ENCODE measurements around the gene KLHL17.
A peak's percentile ranks its signal among the peaks of the same experiment; 100 is the strongest.
"Not testable (repeated sequence)": the region's sequence is repeated elsewhere in the genome, so short reads cannot be mapped to it uniquely, and the experiment has no call there.

KLHL17 gene

DNA sequence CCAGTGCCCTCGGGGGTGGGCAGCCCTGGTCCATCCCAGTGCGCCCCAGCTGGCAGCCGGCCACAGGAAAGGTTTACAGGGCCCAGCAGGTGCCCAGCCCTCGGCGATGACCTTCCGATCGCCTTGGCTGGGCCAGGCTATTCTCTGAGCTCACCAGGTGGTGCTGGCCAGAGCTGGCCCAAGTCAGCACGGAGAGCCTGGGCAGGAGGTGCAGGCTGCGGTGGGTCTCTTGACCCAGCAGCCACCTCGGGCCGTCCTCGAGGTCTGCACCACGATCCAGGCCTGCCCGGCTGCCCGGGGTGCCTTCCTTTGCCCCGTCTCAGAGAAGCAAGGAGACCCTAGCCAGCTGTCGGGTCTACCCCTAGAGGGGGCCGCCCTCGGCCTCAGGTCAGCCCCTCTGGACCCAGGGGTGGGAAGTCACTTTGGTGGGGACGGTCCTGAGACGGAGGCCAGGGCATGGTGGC, 21.1 kb downstream of the KLHL17 start:
- no peaks in the 10 kb centered on the region for H3K36me3 ChIP-seq
- TF ChIP-seq, protein P1, sequence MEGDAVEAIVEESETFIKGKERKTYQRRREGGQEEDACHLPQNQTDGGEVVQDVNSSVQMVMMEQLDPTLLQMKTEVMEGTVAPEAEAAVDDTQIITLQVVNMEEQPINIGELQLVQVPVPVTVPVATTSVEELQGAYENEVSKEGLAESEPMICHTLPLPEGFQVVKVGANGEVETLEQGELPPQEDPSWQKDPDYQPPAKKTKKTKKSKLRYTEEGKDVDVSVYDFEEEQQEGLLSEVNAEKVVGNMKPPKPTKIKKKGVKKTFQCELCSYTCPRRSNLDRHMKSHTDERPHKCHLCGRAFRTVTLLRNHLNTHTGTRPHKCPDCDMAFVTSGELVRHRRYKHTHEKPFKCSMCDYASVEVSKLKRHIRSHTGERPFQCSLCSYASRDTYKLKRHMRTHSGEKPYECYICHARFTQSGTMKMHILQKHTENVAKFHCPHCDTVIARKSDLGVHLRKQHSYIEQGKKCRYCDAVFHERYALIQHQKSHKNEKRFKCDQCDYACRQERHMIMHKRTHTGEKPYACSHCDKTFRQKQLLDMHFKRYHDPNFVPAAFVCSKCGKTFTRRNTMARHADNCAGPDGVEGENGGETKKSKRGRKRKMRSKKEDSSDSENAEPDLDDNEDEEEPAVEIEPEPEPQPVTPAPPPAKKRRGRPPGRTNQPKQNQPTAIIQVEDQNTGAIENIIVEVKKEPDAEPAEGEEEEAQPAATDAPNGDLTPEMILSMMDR (IDR thresholded peaks at IDR 0.05; ENCODE audit: low read depth, low read length): no peak
- no peak for DNase-seq
- peaks cover 60% of the 10 kb centered on the region for H3K27me3 ChIP-seq
- H3K9me3 ChIP-seq: no peaks in the 10 kb centered on the region
- no peaks in the 10 kb centered on the region for H3K4me1 ChIP-seq
- H3K4me3 ChIP-seq (ENCODE audit: low read depth, low read length): no peak overlapping the region

DNA sequence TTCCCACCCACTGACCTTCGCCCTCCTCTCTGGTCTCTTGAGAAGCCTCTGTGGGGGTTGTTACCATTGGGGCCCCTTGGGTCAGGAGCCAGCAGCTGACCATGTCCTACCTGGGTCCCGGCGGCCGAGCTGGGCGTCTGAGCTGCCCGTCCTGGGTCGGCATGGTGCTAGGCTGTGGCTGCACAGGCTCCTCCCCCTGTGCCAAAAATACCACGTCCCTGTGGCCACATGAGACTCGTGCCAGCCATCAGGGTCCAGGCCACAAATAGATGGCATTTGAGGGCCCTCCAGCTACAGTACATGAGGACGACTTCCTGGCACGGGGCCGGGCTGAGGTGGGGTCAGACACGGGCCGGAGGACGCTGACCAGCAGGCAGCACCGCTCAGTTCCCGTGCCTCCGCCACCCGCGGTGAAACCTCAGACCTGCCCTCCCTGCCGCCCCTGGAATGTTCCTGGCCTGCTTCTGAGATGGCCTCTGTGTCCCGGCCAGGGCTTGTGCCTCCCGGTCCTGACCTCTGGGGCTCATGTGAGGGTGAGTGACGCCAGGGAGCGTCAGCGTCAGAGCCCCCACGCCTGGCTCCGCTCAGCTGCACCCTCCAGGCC, 21.7 kb downstream of the KLHL17 start, which contains the start of gene PERM1:
TSS of gene PERM1 (minus strand) at position 139 of the 604 bp plus-strand sequence. CDS start 1,064 bp downstream, outside the sequence.
- H3K36me3 ChIP-seq: no peaks in the 10 kb centered on the region
- TF ChIP-seq, protein P1 (IDR thresholded peaks at IDR 0.05; ENCODE audit: low read depth, low read length): no peak
- no peaks in the 10 kb centered on the region for H3K9me3 ChIP-seq
- H3K27me3 ChIP-seq: peaks cover 63% of the 10 kb centered on the region
- no peak within 1 kb of the TSS for H3K4me3 ChIP-seq (ENCODE audit: low read depth, low read length)
- DNase-seq: no peak
- no peaks in the 10 kb centered on the region for H3K4me1 ChIP-seq

DNA sequence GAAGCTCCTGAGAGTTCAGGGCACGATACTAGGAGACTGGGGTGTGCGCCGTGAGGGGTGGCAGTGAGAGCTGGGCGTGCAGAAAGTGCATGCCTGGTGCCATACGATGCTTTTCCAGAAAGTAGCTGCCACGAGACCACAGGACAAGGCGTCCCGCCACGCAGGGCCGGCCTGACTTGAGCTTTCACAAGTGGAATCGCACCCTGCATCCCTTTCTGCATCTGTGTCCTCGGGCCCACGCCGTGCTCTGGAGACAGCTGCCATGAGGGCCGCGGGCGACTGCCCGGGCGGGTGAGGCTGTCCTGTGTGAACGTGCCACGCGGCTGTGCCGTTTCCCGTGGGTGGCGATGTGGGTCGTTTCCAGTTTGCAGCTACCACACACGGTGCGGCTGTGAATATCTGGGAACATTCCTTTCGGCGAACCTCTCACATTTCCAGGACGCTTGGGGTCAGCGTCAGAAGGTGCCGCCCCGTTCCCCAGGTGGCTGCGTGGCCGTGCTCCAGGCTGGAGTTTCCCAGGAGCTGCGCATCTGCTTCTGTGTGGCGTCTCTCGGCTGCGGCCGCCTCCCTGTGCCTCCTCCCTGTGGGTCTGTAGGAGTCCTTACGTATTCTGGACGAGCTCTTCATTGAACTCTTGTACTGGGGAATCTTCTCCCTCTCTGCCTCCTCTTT, 22.5 kb downstream of the KLHL17 start:
- no peak overlapping the region for H3K4me3 ChIP-seq (ENCODE audit: low read depth, low read length)
- H3K27me3 ChIP-seq: peaks cover 70% of the 10 kb centered on the region
- DNase-seq: peak; percentile 11
- H3K4me1 ChIP-seq: no peaks in the 10 kb centered on the region
- H3K9me3 ChIP-seq: no peaks in the 10 kb centered on the region
- TF ChIP-seq, protein P1 (IDR thresholded peaks at IDR 0.05; ENCODE audit: low read depth, low read length): no peak
- no peaks in the 10 kb centered on the region for H3K36me3 ChIP-seq

DNA sequence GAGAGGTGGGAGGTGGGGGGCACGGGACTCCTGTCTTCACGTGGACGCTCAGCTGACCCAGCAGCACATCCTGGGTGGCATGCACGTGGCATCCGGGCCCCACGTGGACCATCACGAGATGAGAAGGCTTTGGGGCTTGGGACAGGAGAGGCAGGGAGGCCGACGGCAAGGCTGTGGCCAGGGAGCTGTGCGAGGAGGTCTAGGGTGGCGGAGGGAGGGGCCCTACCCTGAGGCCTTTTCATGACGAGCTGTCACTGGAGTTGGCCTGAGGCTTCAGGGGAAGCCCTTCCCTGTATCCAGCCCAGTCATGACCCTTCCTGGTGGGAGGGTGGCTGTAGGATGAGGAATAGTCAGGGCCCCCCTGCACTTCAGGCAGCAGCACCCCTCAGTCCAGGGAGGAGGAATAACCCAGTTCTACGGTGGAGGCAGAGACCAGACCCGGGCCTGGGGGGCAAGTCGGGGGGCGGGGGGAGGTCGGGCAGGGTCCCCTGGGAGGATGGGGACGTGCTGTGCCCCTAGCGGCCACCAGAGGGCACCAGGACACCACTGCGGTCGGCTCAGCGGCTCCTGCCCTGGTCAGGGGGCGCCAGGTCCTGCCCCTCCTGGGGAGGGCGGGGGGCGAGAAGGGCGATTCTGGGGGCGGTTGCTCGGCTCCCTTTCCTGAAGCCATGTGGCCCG, 23.6 kb downstream of the KLHL17 start:
- no peaks in the 10 kb centered on the region for H3K36me3 ChIP-seq
- H3K4me3 ChIP-seq (ENCODE audit: low read depth, low read length): no peak overlapping the region
- H3K27me3 ChIP-seq: peaks cover 76% of the 10 kb centered on the region
- no peaks in the 10 kb centered on the region for H3K4me1 ChIP-seq
- no peaks in the 10 kb centered on the region for H3K9me3 ChIP-seq
- TF ChIP-seq, protein P1 (IDR thresholded peaks at IDR 0.05; ENCODE audit: low read depth, low read length): peak; percentile 71
- peak; percentile 61 for DNase-seq

DNA sequence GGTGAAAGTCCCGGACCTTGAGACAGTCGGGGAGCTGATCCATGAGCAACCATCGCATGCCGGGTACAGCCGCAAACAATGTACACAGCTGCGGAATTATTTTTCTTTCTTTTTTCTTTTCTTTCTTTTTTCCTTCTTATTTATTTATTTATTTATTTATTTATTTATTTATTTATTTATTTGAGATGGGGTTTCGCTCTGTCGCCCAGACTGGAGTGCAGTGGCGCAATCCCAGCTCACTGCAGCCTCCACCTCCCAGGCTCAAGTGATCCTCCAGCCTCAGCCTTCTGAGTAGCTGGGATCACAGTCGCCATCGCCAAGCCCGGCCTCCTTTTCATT, 24.1 kb downstream of the KLHL17 start:
- no peaks in the 10 kb centered on the region for H3K36me3 ChIP-seq
- TF ChIP-seq, protein P1 (IDR thresholded peaks at IDR 0.05; ENCODE audit: low read depth, low read length): no peak
- H3K9me3 ChIP-seq: no peaks in the 10 kb centered on the region
- DNase-seq: no peak
- H3K27me3 ChIP-seq: peaks cover 79% of the 10 kb centered on the region
- no peaks in the 10 kb centered on the region for H3K4me1 ChIP-seq
- no peak overlapping the region for H3K4me3 ChIP-seq (ENCODE audit: low read depth, low read length)

DNA sequence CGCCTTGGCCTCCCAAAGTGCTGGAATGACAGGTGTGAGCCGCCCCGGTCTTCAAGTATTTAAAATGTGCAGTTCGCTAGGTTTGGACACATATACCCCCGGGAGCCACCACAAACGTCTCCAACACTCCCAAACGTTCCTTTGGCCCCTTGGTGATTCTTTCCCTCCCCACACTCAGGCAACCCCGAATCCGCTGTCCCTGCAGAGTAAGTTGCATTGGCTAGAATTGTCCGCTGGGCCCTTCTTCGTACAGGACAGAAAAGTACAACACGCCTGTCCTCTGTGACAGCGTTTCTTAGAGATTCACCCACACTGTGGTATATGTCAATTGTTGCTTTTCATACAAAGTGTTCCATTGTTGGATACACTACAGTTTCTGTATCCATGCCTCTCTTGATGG, 24.7 kb downstream of the KLHL17 start:
- TF ChIP-seq, protein P1 (IDR thresholded peaks at IDR 0.05; ENCODE audit: low read depth, low read length): no peak
- no peaks in the 10 kb centered on the region for H3K9me3 ChIP-seq
- no peaks in the 10 kb centered on the region for H3K4me1 ChIP-seq
- no peak overlapping the region for H3K4me3 ChIP-seq (ENCODE audit: low read depth, low read length)
- no peak for DNase-seq
- H3K36me3 ChIP-seq: no peaks in the 10 kb centered on the region
- peaks cover 85% of the 10 kb centered on the region for H3K27me3 ChIP-seq

DNA sequence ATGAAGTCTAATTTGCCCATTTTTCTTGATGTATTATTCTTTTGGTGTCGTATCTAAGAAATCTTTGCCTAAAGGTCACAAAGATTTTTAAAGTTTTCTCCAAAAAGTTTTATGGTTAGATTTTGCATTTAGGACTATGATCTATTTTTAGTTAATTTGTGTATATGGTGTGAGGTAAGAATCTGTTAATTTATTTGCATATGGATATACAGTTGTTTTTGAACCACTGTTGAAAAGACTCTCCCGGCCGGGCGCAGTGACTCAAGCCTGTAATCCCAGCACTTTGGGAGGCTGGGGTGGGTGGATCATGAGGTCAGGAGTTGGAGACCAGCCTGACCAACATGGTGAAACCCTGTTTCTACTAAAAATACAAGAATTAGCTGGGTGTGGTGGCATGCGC, 27.7 kb downstream of the KLHL17 start:
- not testable (repeated sequence) for DNase-seq; H3K4me3 ChIP-seq (ENCODE audit: low read depth, low read length); H3K9me3 ChIP-seq; H3K36me3 ChIP-seq; H3K4me1 ChIP-seq
- peaks cover 67% of the 10 kb centered on the region for H3K27me3 ChIP-seq

DNA sequence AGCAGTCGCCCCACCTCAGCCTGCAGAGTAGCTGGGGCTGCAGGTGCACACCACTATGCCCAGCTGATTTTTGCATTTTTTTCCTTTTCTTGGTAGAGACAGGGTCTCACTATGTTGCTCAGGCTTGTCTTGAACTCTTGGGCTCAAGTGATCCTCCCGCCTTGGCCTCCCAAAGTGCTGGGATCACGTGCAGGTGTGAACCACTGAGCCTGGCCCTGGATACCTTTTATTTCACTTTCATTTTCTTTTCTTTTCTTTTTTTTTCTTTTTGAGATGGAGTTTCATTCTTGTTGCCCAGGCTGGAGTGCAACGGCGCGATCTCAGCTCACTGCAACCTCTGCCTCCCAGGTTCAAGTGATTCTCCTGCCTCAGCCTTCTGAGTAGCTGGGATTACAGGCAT, 30.9 kb downstream of the KLHL17 start:
- H3K4me1 ChIP-seq; H3K9me3 ChIP-seq; H3K36me3 ChIP-seq; H3K4me3 ChIP-seq (ENCODE audit: low read depth, low read length); DNase-seq: not testable (repeated sequence)
- H3K27me3 ChIP-seq: peaks cover 64% of the 10 kb centered on the region

Data from BE2C (cell line).